HG02798 (cell line): ENCODE data around the gene BAIAP2.
"Not testable (repeated sequence)": the region's sequence is repeated elsewhere in the genome, so short reads cannot be mapped to it uniquely, and the experiment has no call there.

Experiments
- ATAC-seq: cut with Tn5 transposase; IDR thresholded peaks from one replicate; pipeline ENCODE4 v1.9.1; 2021; ENCODE audit warnings: mild to moderate bottlenecking; ENCODE audit not compliant: unreplicated experiment, poor library complexity

Gene BAIAP2

DNA sequence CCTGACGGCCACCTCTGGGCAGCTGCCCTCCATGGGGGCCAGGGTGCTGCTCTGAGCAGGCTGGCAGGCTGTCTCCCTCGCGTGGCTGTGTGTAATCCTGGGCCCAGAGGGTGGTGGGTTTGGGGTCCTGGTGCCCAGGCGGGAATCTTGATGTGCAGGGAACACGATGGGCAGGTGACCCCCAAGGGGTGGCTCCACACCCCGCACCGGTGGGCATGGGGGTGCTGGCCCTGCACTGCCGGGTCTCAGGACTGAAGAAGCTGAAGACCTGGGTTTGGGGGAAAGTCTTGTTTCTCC, 34.7 kb upstream of the BAIAP2 start:
- ATAC-seq: no peak

DNA sequence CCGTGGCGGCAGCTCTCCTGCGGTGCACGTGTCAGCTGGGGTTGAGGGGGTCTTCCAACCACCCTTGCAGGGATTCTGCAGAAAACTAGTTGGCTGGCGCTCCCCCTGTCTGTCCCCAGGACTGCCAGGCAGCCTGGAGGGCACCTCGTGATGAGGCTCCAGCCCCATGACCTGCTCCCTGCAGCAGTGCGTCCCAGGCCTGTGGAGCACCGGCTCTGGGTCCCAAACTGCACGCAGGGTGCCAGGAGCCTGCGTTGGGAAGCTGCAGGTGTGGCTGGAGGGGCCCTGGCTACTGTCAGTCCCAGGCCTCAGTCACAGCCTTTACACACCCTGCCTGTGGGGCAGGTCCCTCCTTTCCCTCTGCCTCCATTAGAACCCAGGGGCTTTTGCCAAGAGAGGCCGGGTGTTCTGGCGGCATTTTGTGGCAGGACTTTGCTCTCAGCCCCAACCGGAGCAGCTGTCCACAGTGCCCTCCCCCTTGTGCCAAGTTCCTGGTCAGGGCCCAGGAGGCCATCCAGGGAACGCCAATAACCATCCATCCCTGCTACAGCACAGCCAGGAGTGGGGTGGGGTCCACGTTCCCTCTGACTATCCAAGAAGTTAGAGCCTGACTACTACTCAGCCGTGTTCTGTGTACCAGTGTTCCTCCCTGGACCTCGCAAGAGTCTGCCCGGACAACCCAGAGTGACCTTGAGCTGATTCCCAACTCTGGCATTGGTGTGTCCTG, 34.2 kb upstream of the BAIAP2 start:
- no peak for ATAC-seq

DNA sequence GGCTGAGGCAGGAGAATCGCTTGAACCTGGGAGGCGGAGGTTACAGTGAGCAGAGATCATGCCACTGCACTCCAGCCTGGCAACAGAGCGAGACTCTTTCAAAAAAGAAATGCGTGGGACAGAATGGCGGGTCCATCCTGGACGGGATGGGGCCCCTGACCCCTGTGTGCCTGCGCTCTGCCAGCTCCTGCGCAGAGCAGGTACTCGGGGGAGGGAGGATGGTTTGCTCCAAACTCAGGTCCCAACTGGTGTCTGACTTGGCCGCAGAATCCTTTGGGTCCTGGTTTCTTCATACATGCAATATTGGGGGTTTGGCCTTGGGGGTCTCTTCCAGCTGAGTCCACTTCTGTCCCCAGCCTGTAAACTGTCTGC, 33.0 kb upstream of the BAIAP2 start:
- ATAC-seq: no peak

DNA sequence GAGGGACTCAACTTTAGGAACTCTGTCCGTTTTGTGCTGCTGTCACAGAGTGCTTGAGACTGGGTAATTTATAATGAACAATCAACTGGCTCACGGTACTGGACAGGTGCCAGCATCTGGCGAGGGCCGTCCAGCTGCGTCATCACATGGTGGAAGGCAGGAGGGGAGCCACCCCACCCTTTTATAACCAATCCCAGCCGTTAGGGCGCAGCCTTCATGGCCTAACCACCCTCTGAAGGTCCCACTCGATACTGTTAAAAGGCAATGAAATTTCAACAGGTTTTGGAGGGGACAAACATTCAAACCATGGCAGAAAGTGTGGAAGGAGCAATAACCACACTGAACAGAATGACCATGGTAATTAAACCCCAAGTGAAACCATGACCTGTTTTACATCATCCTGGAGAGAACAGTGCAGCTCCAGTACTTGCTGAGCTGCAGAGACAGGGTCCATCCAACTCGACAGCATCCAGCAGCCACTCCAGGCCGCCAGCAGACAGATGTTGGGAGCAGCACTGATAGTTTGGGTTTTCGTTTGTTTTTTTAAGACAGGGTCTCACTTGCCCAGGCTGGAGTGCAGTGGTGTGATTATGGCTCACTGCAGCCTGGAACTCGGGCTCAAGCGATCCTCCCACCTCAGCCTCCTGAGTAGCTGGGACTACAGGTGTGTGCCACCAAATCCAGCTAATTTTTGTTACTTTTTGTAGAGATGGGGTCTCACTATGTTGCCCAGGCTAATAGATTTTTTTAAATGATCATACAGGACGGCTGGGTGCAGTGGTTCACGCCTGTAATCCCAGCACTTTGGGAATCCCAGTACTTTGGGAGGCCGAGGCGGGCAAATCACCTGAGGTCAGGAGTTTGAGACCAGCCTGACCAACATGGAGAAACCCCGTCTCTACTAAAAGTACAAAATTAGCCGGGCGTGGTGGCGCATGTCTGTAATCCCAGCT, 32.3 kb upstream of the BAIAP2 start:
- ATAC-seq: no peak

DNA sequence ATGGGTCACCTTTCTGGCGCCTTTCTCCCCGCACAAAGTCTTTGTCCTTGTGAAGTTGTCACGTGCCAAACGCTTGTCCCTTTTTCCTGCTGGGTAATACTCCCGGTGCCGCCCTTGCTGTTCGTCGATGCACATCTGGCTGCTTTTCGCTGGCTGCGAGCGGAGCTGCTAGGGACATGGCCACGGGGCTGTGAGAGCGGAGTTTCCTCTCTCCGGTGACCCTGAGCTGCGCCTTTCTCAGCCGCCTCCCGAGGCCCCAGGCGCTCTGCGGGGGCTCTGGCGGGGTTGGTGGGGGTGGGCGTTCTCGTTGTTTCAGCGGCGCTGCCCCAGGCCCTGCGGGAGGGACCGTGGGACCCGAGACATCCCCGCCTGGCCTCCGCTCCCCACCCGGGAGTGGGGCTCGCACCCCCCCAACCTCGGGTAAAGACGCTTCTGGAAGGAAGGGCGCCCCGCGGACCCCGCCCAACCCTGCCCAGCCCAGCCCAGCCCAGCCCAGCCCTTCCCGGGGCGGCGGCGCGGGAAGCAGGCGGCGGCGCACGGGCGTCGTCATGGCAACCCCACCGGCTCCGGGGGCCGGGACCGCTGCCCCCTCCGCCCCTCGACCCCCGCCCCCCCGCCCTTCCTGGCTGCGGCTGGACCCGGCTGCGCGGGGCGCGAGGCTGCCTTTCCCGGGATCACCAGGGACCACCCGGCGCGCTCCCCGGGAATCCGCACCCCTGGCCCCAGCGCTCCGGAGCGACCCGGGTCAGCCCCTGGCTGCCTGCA, 31.1 kb upstream of the BAIAP2 start:
- ATAC-seq: no peak

DNA sequence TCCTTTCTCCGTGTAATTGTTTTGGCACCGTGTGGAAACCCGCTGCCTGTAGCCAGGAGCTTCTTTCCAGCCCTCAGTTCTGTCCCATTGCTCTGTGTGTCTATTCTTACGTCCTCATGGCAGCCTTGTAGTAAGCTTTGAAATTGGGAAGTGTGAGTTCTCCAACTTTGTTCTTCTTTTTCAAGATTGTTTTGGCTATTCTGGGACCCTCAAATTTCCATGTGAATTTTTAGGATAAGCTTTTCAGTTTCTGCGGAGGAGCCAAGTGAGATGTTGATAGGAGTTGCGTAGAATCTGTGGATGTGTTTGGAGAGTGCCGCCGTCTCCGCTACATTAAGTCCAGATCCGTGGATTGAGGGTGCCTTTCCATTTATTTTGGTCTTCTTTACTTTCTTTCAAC, 28.1 kb upstream of the BAIAP2 start:
- ATAC-seq: no peak

DNA sequence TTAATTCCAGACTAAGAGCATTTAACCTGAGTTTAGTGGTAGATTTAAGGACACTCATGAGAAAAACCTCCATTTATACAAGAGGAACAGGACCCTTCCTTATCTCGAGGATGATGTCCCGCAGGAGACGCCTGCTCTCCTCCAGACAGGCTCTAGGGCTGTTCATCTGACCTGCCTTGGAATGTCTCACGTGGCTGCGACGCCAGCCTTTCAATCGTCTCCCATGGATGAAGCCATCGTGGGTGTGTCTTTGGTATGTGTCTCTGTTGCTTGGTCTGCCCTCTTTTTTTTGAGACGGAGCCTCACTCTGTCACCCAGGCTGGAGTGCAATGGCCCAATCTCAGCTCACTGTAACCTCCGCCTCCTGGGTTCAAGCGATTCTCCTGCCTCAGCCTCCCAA, 26.8 kb upstream of the BAIAP2 start:
- no peak for ATAC-seq

DNA sequence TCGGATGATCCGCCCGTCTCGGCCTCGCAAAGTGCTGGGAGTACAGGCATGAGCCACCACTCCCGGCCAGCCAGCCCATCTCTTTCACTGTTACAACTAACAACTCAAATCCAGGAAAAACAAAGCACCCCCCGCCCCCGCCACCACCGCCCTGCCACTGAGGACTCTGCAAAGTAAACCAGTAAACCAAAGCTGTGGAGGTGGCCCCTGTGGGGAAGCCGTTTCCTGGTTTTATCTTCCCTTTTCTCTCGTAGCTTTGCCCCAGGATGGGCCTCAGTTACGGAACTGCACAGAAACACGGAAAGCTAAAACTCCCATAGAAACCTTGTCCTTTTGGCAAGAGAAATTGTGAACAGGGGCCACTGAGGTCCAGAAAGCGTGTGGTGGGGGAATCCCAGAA, 25.8 kb upstream of the BAIAP2 start:
- ATAC-seq: no peak

DNA sequence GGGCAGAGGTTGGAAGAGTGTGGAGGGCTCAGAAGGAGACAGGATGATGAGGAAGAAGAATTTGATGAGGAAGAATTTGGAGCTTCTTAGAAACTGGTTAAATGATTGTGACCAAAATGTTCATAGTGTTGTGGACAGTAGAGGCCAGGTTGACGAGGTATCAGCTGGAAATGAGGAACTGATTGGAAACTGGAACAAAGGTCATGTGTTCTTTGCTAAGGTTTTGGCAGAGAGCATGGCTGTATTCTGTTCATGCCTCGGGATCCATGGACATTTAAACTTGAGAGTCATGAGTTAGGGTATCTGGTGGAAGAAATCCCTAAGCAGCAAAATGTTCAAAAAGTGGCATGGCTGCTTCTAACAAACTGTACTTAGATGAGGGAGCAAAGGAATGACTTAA, 24.0 kb upstream of the BAIAP2 start:
- ATAC-seq: no peak

DNA sequence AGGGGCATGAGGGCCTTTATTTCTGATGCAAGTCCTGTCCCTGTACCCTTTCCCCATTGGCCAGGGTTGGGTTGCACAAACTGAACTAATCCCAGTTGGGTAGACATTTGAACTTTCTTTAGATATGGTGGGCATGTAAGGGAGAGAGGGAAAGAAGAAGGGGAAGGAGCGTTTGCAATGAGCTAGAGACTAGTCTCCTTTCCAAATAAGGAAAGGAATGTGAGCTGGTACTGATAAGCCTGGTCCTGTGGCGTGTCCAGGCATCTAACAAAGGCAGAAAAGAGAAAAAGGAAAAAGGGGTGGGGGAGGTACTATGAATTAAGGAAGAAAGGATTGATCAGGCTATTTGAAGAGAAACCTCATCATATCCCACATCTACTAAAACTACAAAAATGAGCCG, 23.0 kb upstream of the BAIAP2 start:
- ATAC-seq: no peak

DNA sequence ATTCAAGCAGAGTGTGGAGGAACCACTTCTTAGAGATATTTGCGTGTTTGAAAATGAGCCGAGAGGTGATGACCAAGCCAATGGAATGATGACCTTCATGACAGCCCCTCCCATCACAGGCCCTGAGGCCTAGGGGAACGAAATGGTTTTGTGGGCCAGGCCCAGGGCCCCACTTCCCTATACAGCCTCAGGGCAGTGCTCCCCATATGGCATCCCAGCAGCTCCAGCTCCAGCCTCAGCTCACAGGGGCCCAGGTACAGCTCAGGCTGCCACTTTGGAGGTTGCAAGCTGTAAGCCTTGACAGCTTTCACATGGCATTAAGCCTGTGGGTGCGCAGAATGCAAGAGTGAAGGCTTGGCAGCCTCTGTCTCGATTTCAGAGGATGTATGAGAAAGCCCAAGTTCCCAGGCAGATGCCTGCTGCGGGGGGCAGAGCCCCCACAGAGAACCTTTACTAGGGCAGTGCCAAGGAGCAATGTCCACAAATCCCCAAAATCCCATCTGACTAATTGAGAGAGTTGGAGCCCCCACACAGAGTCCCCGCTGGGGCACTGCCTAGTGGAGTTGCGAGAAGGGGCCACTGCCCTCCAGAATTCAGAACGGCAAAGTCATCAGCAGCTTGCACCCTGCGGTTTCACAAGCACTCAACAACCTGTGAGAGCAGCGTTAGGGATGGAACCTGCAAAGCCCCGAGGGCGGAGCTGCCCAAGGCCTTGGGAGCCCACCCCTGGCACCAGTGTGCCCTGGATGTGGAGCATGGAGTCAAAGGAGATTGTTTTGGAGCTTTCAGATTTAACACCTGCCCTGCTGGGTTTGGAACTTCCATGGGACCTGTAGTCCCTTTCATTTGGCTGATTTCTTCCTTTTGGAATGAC, 22.1 kb upstream of the BAIAP2 start:
- no peak for ATAC-seq

DNA sequence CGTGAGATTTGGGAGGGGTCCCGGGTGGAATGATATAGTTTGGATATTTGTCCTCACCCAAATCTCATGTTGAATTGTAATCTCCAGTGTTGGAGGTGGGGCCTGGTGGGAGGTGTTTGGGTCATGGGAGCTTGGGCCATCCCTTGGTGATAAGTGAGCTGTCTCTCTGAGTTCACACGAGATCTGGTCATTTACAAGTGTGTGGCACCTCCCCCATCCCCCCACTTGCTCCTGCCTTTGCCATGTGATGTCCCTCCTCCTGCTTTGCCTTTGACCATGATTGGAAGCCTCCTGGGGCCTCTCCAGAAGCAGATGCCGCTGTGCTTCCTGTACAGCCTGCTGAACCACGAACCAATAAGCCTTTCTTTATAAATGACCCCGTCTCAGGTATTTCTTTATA, 21.3 kb upstream of the BAIAP2 start:
- ATAC-seq: no peak

DNA sequence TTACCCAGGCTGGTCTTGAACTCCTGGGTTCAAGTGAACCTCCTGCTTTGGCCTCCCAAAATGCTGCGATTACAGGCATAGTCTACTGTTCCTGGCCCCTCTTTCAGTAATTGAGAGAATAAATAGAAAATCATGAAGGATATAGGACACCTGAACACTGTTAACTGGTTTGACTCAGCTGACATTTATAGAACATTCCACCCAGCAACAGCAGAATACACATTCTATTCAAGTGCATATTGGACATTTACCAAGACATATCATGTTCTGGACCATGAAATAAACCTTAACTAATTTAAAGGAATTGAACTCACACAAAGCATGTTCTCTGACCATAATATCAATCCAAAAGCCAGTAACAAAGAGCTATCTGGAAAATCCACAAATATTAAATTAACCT, 19.8 kb upstream of the BAIAP2 start:
- ATAC-seq: no peak

DNA sequence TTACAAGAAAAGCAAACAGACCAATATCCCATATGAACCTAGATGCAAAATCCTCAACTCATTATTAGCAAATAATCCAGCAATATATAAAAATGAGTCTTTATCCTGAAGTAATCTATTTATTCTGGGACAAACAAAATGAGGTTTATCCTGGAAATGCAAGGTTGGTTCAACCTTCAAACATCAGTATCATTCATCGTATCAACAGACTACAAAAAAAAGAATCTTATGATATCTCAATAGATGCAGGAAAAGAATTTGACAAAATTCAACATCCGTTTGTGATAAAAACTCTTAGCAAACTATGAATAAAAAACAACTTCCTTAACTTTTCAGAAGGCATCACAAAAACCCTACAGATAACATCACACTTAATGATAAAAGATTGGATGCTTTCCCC, 18.4 kb upstream of the BAIAP2 start:
- ATAC-seq: no peak

DNA sequence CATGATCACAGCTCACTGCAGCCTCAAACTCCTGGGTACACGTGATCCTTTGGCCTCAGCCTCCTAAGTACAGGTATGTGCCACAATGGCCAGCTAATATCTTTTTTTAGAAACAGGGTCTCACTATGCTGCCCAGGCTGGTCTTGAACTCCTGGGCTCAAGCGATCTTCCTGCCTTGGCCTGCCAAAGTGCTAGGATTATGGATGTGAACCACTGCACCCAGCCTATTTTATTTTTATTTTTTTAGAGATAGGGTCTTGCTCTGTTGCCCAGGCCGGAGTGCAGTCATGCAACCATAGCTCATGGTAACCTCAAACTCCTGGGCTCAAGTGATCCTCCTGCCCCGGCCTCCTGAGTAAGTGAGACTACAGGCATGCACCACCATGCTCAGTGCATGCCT, 17.6 kb upstream of the BAIAP2 start:
- not testable (repeated sequence) for ATAC-seq

DNA sequence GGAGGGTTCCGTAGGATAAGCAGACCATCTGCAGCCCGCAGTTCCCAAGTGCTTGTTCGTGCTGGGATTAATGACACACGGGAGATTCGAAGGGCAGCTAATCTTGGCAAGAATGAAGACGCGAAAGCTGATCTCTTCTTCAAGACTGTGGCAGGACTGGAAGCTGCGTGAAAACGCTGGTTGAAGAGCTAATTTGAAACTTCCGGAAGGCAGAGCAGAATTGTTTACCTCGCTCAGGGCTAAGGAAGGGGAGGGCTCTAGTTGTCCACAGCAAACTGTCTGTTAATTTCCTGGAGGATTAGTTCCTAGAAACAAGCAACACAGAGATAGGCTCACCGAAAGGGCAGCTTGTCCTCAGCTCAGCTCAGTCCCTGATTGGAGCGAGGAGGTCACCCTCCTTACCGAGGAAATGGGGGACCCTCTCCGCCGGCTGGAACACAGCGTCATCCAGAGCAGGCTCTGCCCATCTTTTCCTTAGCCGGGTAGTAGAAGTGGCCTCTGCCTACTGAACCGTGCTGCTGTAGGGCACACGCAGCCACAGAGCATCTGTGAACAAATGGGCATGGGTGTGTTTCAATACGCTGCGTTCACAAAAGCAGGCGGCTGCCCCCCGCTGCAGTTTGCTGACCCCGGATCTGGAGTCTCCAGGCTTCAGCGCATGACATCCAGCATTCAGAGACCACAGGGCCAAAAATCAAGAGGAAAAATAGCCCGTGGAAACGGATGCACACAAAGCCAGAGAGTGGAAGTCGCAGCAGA, 16.7 kb upstream of the BAIAP2 start:
- no peak for ATAC-seq

DNA sequence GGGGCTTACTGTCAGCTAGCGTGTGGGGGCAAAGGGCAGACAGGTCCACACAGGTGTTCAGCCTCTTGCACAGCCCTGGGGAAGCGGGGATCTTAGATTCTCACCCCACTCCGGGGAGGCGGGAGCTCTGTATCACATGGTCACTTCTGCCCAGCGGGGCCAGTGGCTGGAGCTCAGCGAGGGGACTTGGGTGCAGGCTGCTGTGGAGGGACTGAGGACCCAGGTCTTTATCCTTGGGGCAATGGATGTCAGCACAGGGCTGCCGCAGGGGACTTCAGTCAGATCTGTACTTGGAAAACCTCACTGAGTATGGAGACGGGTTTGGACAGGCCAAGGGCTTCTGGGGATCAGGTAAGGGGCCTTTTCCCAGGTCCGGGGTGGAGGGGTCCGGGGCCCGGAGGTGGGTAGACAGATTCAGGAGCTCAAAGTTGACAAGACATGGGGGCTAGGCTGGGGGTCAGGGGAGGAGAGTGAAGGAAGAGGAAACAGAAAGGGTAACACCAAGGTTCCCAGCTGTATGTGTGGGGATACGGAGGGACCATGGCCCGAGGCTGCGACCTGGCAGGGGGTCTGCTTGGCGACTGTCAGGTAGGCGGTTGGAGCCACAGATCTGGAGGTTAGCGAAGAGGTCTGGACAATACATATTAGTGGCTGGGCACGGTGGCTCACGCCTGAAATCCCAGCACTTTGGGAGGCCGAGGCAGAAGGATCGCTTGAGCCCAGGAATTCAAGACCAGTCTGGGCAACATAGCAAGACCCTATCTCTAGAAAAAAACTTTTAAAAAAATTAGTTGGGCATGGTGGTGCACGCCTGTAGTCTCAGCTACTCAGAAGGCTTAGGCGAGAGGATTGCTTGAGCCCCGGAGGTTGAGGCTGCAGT, 15.1 kb upstream of the BAIAP2 start:
- no peak for ATAC-seq

DNA sequence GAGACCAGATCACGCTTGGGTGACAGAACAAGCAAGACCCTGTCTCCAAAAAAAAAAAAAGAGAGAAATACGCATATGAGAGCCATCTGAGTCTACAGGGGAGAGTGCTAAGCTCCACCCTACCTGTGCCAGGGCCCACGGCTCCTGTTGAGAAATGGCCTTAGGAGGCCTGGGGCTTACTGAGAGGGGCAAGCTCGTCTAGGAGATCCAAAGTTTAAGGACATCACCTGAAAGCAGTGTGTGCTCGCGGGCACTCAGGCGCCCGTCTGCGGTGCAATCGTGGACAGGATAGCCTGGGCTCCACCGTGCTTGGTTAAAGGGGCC, 14.5 kb upstream of the BAIAP2 start:
- ATAC-seq: no peak
